Neural progenitor cell (in vitro differentiated cells): ENCODE measurements around the gene COL4A4. TPM values are rescaled to one million over a fixed set of nuclear protein-coding genes. Genes with fewer than 3 reads are reported as not detected.
A peak's percentile ranks its signal among the peaks of the same experiment; 100 is the strongest.

ENCODE experiments used
- DNase-seq: peaks from one replicate; pipeline ENCODE4 v3.0.0-alpha.2; 2016; ENCODE audit warnings: low spot score
- H2AFZ ChIP-seq: fragments of 200-600 bp; sonication (generic); replicated peaks from 2 replicates; pipeline ENCODE4 v1.6.1; 2016; ENCODE audit warnings: antibody characterized with exemption
- H3F3A ChIP-seq: fragments of 200-600 bp; sonication (generic); 2 replicates; pipeline ENCODE4 v1.6.1; 2016; ENCODE audit warnings: antibody characterized with exemption, low read depth
- H3K27ac ChIP-seq: fragments of 200-600 bp; sonication (generic); 2 replicates; pipeline ENCODE4 v1.5.1; 2016; ENCODE audit warnings: mild to moderate bottlenecking
- H3K27me3 ChIP-seq: fragments of 200-600 bp; sonication (generic); 2 replicates; pipeline ENCODE4 v1.6.1; 2016; ENCODE audit warnings: mild to moderate bottlenecking, moderate library complexity
- H3K36me3 ChIP-seq: fragments of 200-600 bp; sonication (generic); 2 replicates; pipeline ENCODE4 v1.5.1; 2016
- H3K4me1 ChIP-seq: fragments of 200-600 bp; sonication (generic); 2 replicates; pipeline ENCODE4 v1.6.1; 2016; ENCODE audit warnings: mixed run types
- H3K4me2 ChIP-seq: fragments of 200-600 bp; sonication (generic); 2 replicates; pipeline ENCODE4 v1.6.1; 2016
- H3K4me3 ChIP-seq: fragments of 200-600 bp; sonication (generic); 2 replicates; pipeline ENCODE4 v1.5.1; 2016
- H3K79me2 ChIP-seq: fragments of 200-600 bp; sonication (generic); 2 replicates; pipeline ENCODE4 v1.6.1; 2016; ENCODE audit warnings: low read depth
- H3K9ac ChIP-seq: fragments of 200-600 bp; sonication (generic); 2 replicates; pipeline ENCODE4 v1.6.1; 2016
- H3K9me3 ChIP-seq: fragments of 200-600 bp; sonication (generic); 2 replicates; pipeline ENCODE4 v1.5.1; 2016; ENCODE audit warnings: low read depth
- H4K20me1 ChIP-seq: fragments of 200-600 bp; sonication (generic); 2 replicates; pipeline ENCODE4 v1.6.1; 2016; ENCODE audit warnings: low read depth
- H3K27ac Mint-ChIP-seq: 3 replicates; pipeline ENCODE4 v1.8.0; 2021; ENCODE audit warnings: mixed read lengths
- H3K27me3 Mint-ChIP-seq: 2 replicates; pipeline ENCODE4 v1.8.0; 2022; ENCODE audit warnings: low read depth, mild to moderate bottlenecking, inconsistent platforms, moderate library complexity, mixed read lengths; ENCODE audit not compliant: insufficient read depth
- H3K36me3 Mint-ChIP-seq: 3 replicates; pipeline ENCODE4 v1.8.0; 2021; ENCODE audit warnings: mixed read lengths
- H3K4me1 Mint-ChIP-seq: 3 replicates; pipeline ENCODE4 v1.8.0; 2021; ENCODE audit warnings: mixed read lengths
- H3K4me3 Mint-ChIP-seq: 3 replicates; pipeline ENCODE4 v1.8.0; 2021; ENCODE audit warnings: mild to moderate bottlenecking, moderate library complexity, mixed read lengths
- H3K9me3 Mint-ChIP-seq: 3 replicates; pipeline ENCODE4 v1.8.0; 2020; ENCODE audit warnings: mixed read lengths
- EZH2 ChIP-seq: fragments of 200-600 bp; sonication (generic); IDR thresholded peaks from 2 replicates; pipeline ENCODE4 v1.6.1; 2017; ENCODE audit warnings: antibody characterized with exemption, mild to moderate bottlenecking, moderate library complexity
- EZH2phosphoT487 ChIP-seq: fragments of 200-600 bp; sonication (generic); IDR thresholded peaks from 2 replicates; pipeline ENCODE4 v1.6.1; 2017; ENCODE audit warnings: antibody characterized with exemption
- total RNA-seq: library from RNA; depleted of rRNA; stranded (reverse); fragments of >200 nt; gene quantifications from 2 replicates; pipeline ENCODE4 v1.2.3, GENCODE V29; 2015; ENCODE audit warnings: low replicate concordance
- TF ChIP-seq, protein P1 (sequence below): fragments of 200-600 bp; sonication (generic); IDR thresholded peaks from 2 replicates; pipeline ENCODE4 v1.5.1; 2017; ENCODE audit warnings: antibody characterized with exemption, mild to moderate bottlenecking

Gene COL4A4
- total RNA-seq, 1 donor from 2014 or later = 0.60 TPM

- Histone ChIP-seq H3K4me2 (no peak overlapping the region), H3K9me3 (no peaks in the 10 kb centered on the region), H3K27ac (no peak overlapping the region), H3K79me2 (no peaks in the 10 kb centered on the region), H4K20me1 (peaks cover 5% of the 10 kb centered on the region), H3K4me1 (peaks cover 36% of the 10 kb centered on the region), H3K36me3 (no peaks in the 10 kb centered on the region), H2AFZ (no peak overlapping the region), H3K27me3 (peaks cover 62% of the 10 kb centered on the region), H3F3A (peaks cover 11% of the 10 kb centered on the region), H3K9ac (no peak overlapping the region), H3K4me3 (no peak overlapping the region)
- peak; percentile 24 for DNase-seq
- no peak overlapping the region for H3K4me3 Mint-ChIP-seq
- no peaks in the 10 kb centered on the region for H3K36me3 Mint-ChIP-seq
- H3K27me3 Mint-ChIP-seq = peaks cover 10% of the 10 kb centered on the region
- peaks cover 23% of the 10 kb centered on the region for H3K4me1 Mint-ChIP-seq
- TF ChIP-seq, protein P1, sequence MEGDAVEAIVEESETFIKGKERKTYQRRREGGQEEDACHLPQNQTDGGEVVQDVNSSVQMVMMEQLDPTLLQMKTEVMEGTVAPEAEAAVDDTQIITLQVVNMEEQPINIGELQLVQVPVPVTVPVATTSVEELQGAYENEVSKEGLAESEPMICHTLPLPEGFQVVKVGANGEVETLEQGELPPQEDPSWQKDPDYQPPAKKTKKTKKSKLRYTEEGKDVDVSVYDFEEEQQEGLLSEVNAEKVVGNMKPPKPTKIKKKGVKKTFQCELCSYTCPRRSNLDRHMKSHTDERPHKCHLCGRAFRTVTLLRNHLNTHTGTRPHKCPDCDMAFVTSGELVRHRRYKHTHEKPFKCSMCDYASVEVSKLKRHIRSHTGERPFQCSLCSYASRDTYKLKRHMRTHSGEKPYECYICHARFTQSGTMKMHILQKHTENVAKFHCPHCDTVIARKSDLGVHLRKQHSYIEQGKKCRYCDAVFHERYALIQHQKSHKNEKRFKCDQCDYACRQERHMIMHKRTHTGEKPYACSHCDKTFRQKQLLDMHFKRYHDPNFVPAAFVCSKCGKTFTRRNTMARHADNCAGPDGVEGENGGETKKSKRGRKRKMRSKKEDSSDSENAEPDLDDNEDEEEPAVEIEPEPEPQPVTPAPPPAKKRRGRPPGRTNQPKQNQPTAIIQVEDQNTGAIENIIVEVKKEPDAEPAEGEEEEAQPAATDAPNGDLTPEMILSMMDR = no peak
- TF ChIP-seq EZH2phosphoT487 (no peak), EZH2 (no peak)
- no peaks in the 10 kb centered on the region for H3K9me3 Mint-ChIP-seq
- no peak overlapping the region for H3K27ac Mint-ChIP-seq
These were observed 41.7 kb upstream of the COL4A4 start for GRCh38 chr2:227205701-227206100.

GRCh38 chr2:227204452-227204851, 40.4 kb upstream of the COL4A4 start:
- Histone ChIP-seq H2AFZ (no peak overlapping the region), H3K36me3 (no peaks in the 10 kb centered on the region), H3K9me3 (no peaks in the 10 kb centered on the region), H3K27ac (no peak overlapping the region), H3K27me3 (peaks cover 52% of the 10 kb centered on the region), H3K9ac (no peak overlapping the region), H3K4me1 (peaks cover 36% of the 10 kb centered on the region), H3F3A (peaks cover 11% of the 10 kb centered on the region), H3K79me2 (no peaks in the 10 kb centered on the region), H4K20me1 (peaks cover 5% of the 10 kb centered on the region), H3K4me2 (peak overlapping the region; percentile 88), H3K4me3 (peak overlapping the region; percentile 35)
- Mint-ChIP-seq H3K4me3 (peak overlapping the region; percentile 67), H3K27ac (peak overlapping the region; percentile 3), H3K4me1 (peaks cover 25% of the 10 kb centered on the region), H3K27me3 (peaks cover 9% of the 10 kb centered on the region), H3K36me3 (no peaks in the 10 kb centered on the region), H3K9me3 (no peaks in the 10 kb centered on the region)
- peak; percentile 88 for DNase-seq
- TF ChIP-seq, protein P1 = no peak
- TF ChIP-seq EZH2phosphoT487 (peak; percentile 95), EZH2 (no peak)

- Mint-ChIP-seq H3K27me3 (peaks cover 4% of the 10 kb centered on the region), H3K36me3 (no peaks in the 10 kb centered on the region), H3K4me1 (peaks cover 26% of the 10 kb centered on the region), H3K9me3 (no peaks in the 10 kb centered on the region), H3K4me3 (no peak overlapping the region), H3K27ac (no peak overlapping the region)
- H3K4me1 ChIP-seq = peaks cover 35% of the 10 kb centered on the region
- no peaks in the 10 kb centered on the region for H3K79me2 ChIP-seq
- H3K4me2 ChIP-seq = no peak overlapping the region
- peaks cover 25% of the 10 kb centered on the region for H3K27me3 ChIP-seq
- no peak overlapping the region for H3K27ac ChIP-seq
- no peaks in the 10 kb centered on the region for H3K9me3 ChIP-seq
- no peak overlapping the region for H2AFZ ChIP-seq
- no peaks in the 10 kb centered on the region for H3K36me3 ChIP-seq
- peaks cover 11% of the 10 kb centered on the region for H3F3A ChIP-seq
- no peak for DNase-seq
- peaks cover 5% of the 10 kb centered on the region for H4K20me1 ChIP-seq
- no peak overlapping the region for H3K9ac ChIP-seq
- TF ChIP-seq EZH2 (no peak), EZH2phosphoT487 (no peak)
- TF ChIP-seq, protein P1 = no peak
- no peak overlapping the region for H3K4me3 ChIP-seq
These were observed 37.8 kb upstream of the COL4A4 start for GRCh38 chr2:227201771-227202170.
